GM23338 (cell line): ENCODE measurements around the gene DDX23. TPM values are rescaled to one million over a fixed set of nuclear protein-coding genes. Genes with fewer than 3 reads are reported as not detected.

Experiments
- ATAC-seq: fragments of 200-7000 bp; cut with Tn5 transposase; 3 replicates; pipeline ENCODE4 v1.9.1; 2020
- DNase-seq: peaks from one replicate; pipeline ENCODE4 v3.0.0-alpha.2; 2015; ENCODE audit warnings: low spot score
- H2AFZ ChIP-seq: fragments of 200-600 bp; sonication (generic); 2 replicates; pipeline ENCODE4 v1.8.0; 2016; ENCODE audit warnings: antibody characterized with exemption, mild to moderate bottlenecking, moderate library complexity
- H3F3A ChIP-seq: fragments of 200-600 bp; sonication (generic); replicated peaks from 2 replicates; pipeline ENCODE4 v1.8.0; 2017; ENCODE audit warnings: antibody characterized with exemption, mixed run types, low read depth
- H3K27ac ChIP-seq: fragments of 200-600 bp; sonication (generic); 2 replicates; pipeline ENCODE4 v1.6.1; 2016; ENCODE audit warnings: low read depth
- H3K27me3 ChIP-seq: fragments of 200-600 bp; sonication (generic); 2 replicates; pipeline ENCODE4 v1.8.0; 2016; ENCODE audit warnings: mild to moderate bottlenecking, mixed run types, moderate library complexity; ENCODE audit not compliant: insufficient read depth
- H3K36me3 ChIP-seq: fragments of 200-600 bp; sonication (generic); 2 replicates; pipeline ENCODE4 v1.8.0; 2016; ENCODE audit warnings: mild to moderate bottlenecking; ENCODE audit not compliant: insufficient read depth
- H3K4me1 ChIP-seq: fragments of 200-600 bp; sonication (generic); 2 replicates; pipeline ENCODE4 v1.8.0; 2016; ENCODE audit warnings: mild to moderate bottlenecking, moderate library complexity; ENCODE audit not compliant: insufficient read depth
- H3K4me2 ChIP-seq: fragments of 200-600 bp; sonication (generic); 2 replicates; pipeline ENCODE4 v1.7.1; 2017; ENCODE audit warnings: mixed run types
- H3K4me3 ChIP-seq: fragments of 200-600 bp; sonication (generic); 2 replicates; pipeline ENCODE4 v1.6.1; 2016; ENCODE audit warnings: mixed run types
- H3K79me2 ChIP-seq: fragments of 200-600 bp; sonication (generic); replicated peaks from 2 replicates; pipeline ENCODE4 v1.8.0; 2017; ENCODE audit warnings: mild to moderate bottlenecking; ENCODE audit not compliant: insufficient read depth
- H3K9me2 ChIP-seq: fragments of 200-600 bp; sonication (generic); 2 replicates; pipeline ENCODE4 v1.8.0; 2017; ENCODE audit not compliant: insufficient read depth
- H4K20me1 ChIP-seq: fragments of 200-600 bp; sonication (generic); replicated peaks from 2 replicates; pipeline ENCODE4 v1.8.0; 2017; ENCODE audit warnings: mild to moderate bottlenecking; ENCODE audit not compliant: insufficient read depth
- H3K27ac Mint-ChIP-seq: 2 replicates; pipeline ENCODE4 v1.8.0; 2020; ENCODE audit warnings: inconsistent platforms, mild to moderate bottlenecking, moderate library complexity, mixed read lengths
- H3K27me3 Mint-ChIP-seq: 3 replicates; pipeline ENCODE4 v1.8.0; 2022; ENCODE audit warnings: low read depth, mild to moderate bottlenecking, moderate library complexity, mixed read lengths, inconsistent platforms; ENCODE audit not compliant: insufficient read depth, poor library complexity
- H3K36me3 Mint-ChIP-seq: 3 replicates; pipeline ENCODE4 v1.8.0; 2021; ENCODE audit warnings: low read depth, mild to moderate bottlenecking, inconsistent platforms, moderate library complexity, mixed read lengths
- H3K4me1 Mint-ChIP-seq: 3 replicates; pipeline ENCODE4 v1.8.0; 2020; ENCODE audit warnings: mild to moderate bottlenecking, inconsistent platforms, mixed read lengths
- H3K4me3 Mint-ChIP-seq: 3 replicates; pipeline ENCODE4 v1.8.0; 2021; ENCODE audit warnings: moderate library complexity, mild to moderate bottlenecking, inconsistent platforms, mixed read lengths
- H3K9me3 Mint-ChIP-seq: 3 replicates; pipeline ENCODE4 v1.8.0; 2020; ENCODE audit warnings: moderate library complexity, mild to moderate bottlenecking, inconsistent platforms, mixed read lengths
- CREB1 ChIP-seq: fragments of 250-450 bp; sonication (Bioruptor Pico); IDR thresholded peaks from 2 replicates; pipeline ENCODE4 v1.5.0; 2020; ENCODE audit warnings: low read depth, mild to moderate bottlenecking, moderate library complexity
- JUNB ChIP-seq: IDR thresholded peaks from one replicate; pipeline ENCODE4 v1.6.1; 2016; ENCODE audit warnings: antibody characterized with exemption; ENCODE audit not compliant: unreplicated experiment
- ZNF331 ChIP-seq: fragments of 250-450 bp; sonication (Bioruptor Pico); IDR thresholded peaks from 2 replicates; pipeline ENCODE4 v1.5.0; 2020; ENCODE audit warnings: low read depth, mild to moderate bottlenecking, moderate library complexity
- polyA plus RNA-seq: library from polyadenylated mRNA; unstranded; fragments of >200 nt; fragmentation: Nextera tagmentation; extraction: Ambion mirVana; gene quantifications from 2 replicates; pipeline ENCODE4 v1.2.1, GENCODE V29; 2016
- total RNA-seq: library from RNA; depleted of rRNA; stranded (reverse); fragments of >200 nt; shearing (Covaris generic); gene quantifications from 2 replicates; pipeline ENCODE4 v1.2.3, GENCODE V29; 2014
- TF ChIP-seq, protein P1 (sequence below): IDR thresholded peaks from one replicate; pipeline ENCODE4 v1.6.1; 2018; ENCODE audit warnings: antibody characterized with exemption; ENCODE audit not compliant: unreplicated experiment
- TF ChIP-seq, protein P2 (sequence below), 2 experiments: fragments of 200-600 bp in 1 of 2; sonication (generic) in 1 of 2; conservative IDR thresholded peaks; 2 replicates each; pipeline versions ENCODE4 v1.5.1 to v1.6.1; 2016 to 2017; ENCODE audit warnings: antibody characterized with exemption in 2 of 2, low read depth in 2 of 2, mild to moderate bottlenecking in 2 of 2, moderate library complexity in 1 of 2

DDX23 gene
- total and polyA plus RNA-seq, 2 experiments from 2014 or later = 31.7 to 78.5 TPM

DNA sequence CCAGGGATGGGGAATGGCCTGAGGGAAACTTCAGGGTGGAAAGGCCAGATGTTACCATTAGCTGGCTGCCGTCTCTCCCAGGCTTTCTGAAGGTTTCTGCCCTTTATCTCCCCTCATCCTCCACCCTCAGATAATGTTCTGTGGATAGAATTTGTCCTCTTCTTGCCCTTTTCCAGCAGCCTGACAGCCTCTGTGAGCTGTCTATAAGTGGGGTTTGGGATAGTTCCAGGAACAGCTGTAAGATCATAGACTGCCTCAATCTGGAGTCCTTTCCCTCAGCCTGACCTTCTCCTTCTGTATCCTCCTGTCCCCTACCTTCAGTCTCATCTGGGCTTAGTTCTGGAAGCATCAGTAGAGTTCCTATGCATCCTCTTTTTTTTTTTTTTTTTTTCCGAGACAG lies 16.5 kb upstream of the DDX23 start:
- H3K27me3 Mint-ChIP-seq = peaks cover 24% of the 10 kb centered on the region
- H3K4me1 Mint-ChIP-seq = peaks cover 21% of the 10 kb centered on the region
- H3K9me3 Mint-ChIP-seq = no peaks in the 10 kb centered on the region
- TF ChIP-seq JUNB = no peak
- TF ChIP-seq CREB1 (CRISPR knock-in tag) = no peak
- TF ChIP-seq, protein P1, sequence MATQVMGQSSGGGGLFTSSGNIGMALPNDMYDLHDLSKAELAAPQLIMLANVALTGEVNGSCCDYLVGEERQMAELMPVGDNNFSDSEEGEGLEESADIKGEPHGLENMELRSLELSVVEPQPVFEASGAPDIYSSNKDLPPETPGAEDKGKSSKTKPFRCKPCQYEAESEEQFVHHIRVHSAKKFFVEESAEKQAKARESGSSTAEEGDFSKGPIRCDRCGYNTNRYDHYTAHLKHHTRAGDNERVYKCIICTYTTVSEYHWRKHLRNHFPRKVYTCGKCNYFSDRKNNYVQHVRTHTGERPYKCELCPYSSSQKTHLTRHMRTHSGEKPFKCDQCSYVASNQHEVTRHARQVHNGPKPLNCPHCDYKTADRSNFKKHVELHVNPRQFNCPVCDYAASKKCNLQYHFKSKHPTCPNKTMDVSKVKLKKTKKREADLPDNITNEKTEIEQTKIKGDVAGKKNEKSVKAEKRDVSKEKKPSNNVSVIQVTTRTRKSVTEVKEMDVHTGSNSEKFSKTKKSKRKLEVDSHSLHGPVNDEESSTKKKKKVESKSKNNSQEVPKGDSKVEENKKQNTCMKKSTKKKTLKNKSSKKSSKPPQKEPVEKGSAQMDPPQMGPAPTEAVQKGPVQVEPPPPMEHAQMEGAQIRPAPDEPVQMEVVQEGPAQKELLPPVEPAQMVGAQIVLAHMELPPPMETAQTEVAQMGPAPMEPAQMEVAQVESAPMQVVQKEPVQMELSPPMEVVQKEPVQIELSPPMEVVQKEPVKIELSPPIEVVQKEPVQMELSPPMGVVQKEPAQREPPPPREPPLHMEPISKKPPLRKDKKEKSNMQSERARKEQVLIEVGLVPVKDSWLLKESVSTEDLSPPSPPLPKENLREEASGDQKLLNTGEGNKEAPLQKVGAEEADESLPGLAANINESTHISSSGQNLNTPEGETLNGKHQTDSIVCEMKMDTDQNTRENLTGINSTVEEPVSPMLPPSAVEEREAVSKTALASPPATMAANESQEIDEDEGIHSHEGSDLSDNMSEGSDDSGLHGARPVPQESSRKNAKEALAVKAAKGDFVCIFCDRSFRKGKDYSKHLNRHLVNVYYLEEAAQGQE = no peak
- TF ChIP-seq, protein P2, sequence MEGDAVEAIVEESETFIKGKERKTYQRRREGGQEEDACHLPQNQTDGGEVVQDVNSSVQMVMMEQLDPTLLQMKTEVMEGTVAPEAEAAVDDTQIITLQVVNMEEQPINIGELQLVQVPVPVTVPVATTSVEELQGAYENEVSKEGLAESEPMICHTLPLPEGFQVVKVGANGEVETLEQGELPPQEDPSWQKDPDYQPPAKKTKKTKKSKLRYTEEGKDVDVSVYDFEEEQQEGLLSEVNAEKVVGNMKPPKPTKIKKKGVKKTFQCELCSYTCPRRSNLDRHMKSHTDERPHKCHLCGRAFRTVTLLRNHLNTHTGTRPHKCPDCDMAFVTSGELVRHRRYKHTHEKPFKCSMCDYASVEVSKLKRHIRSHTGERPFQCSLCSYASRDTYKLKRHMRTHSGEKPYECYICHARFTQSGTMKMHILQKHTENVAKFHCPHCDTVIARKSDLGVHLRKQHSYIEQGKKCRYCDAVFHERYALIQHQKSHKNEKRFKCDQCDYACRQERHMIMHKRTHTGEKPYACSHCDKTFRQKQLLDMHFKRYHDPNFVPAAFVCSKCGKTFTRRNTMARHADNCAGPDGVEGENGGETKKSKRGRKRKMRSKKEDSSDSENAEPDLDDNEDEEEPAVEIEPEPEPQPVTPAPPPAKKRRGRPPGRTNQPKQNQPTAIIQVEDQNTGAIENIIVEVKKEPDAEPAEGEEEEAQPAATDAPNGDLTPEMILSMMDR (conservative IDR thresholded peaks at IDR 0.05; ENCODE audit: low read depth in 2 of 2) = no peak
- Histone ChIP-seq H3K4me1 (peaks cover 21% of the 10 kb centered on the region), H2AFZ (no peak overlapping the region), H4K20me1 (peaks cover 9% of the 10 kb centered on the region; the same call in 1 of the 2 replicates), H3K9me2 (no peaks in the 10 kb centered on the region), H3K4me3 (no peak overlapping the region), H3K4me2 (no peak overlapping the region), H3K27ac (no peak overlapping the region), H3K36me3 (no peaks in the 10 kb centered on the region), H3K79me2 (peaks cover 13% of the 10 kb centered on the region), H3K27me3 (no peaks in the 10 kb centered on the region), H3F3A (0 out of 2 replicates have a peak, but pooled peaks cover 3% of the 10 kb centered on the region)
- H3K4me3 Mint-ChIP-seq = no peak overlapping the region
- H3K36me3 Mint-ChIP-seq = peaks cover 6% of the 10 kb centered on the region
- 0 out of 2 replicates have a peak overlapping the region, but pooled peaks have one; percentile 3 for H3K27ac Mint-ChIP-seq
- no peak for DNase-seq
- ATAC-seq = no peak

DNA sequence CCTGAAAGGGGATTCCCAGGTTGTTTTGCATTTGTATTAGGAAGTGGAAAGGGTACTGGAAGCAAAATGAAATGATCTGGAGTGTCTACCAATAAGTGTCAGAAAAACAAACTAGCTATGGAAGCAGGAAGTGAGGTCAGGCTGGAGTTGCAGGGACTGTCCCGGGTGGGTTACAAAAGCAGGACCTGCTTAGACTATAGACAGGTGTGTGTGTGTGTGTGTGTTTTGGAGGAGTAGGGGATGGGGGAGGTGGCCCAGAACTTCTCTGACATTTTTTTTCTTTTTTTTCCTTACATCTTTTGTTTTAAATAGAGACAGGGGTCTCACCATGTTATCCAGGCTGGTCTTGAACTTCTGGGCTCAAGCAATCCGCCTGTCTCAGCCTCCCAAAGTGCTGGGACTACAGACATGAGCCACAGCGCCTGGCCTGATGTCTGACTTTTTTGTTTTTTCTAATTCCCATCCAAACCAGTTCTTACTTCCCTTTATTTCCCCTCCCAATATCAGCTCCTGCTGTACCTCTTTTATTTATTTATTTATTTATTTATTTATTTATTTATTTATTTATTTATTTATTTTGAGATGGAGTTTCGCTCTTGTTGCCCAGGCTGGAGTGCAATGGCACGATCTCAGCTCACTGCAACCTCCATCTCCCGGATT lies 14.2 kb upstream of the DDX23 start:
- no peaks in the 10 kb centered on the region for H3K27me3 ChIP-seq
- H3K27ac Mint-ChIP-seq = peak overlapping the region; percentile 95
- DNase-seq = no peak
- peak overlapping the region; percentile 17 for H3K4me3 ChIP-seq
- peaks cover 23% of the 10 kb centered on the region for H3K27me3 Mint-ChIP-seq
- peaks cover 32% of the 10 kb centered on the region for H3K4me1 Mint-ChIP-seq
- H3K36me3 Mint-ChIP-seq = peaks cover 21% of the 10 kb centered on the region
- no peak overlapping the region; the same call in 1 of the 2 replicates for H2AFZ ChIP-seq
- H3F3A ChIP-seq = 0 out of 2 replicates have a peak, but pooled peaks cover 3% of the 10 kb centered on the region
- H4K20me1 ChIP-seq = peaks cover 13% of the 10 kb centered on the region; the same call in 1 of the 2 replicates
- peak overlapping the region; percentile 97 for H3K4me3 Mint-ChIP-seq
- H3K4me2 ChIP-seq = peak overlapping the region; percentile 18; the same call in 1 of the 2 replicates
- no peaks in the 10 kb centered on the region for H3K9me3 Mint-ChIP-seq
- TF ChIP-seq, protein P1 = no peak
- TF ChIP-seq CREB1 (CRISPR knock-in tag) (peak; percentile 74), ZNF331 (CRISPR knock-in tag) (no peak)
- H3K36me3 ChIP-seq = peaks cover 9% of the 10 kb centered on the region
- H3K4me1 ChIP-seq = peaks cover 27% of the 10 kb centered on the region
- H3K27ac ChIP-seq = peak overlapping the region; percentile 4; the same call in 1 of the 2 replicates
- peaks cover 13% of the 10 kb centered on the region for H3K79me2 ChIP-seq
- no peaks in the 10 kb centered on the region for H3K9me2 ChIP-seq
- ATAC-seq = no peak
